Esophagus squamous epithelium (tissue), 4 donors: ENCODE data around the gene P2RY6.

Experiments used
- CTCF ChIP-seq, 6 experiments: fragments of 450-650 bp in 4 of 6; fragments of 200-600 bp in 2 of 6; sonication (generic) in 2 of 6; IDR thresholded peaks; one replicate each; pipeline ENCODE4 v1.5.1; 2016 to 2019; ENCODE audit warnings: antibody characterized with exemption in 6 of 6, mild to moderate bottlenecking in 4 of 6, moderate library complexity in 4 of 6
- POLR2A ChIP-seq, 4 donors: fragments of 450-650 bp; IDR thresholded peaks; one replicate each; pipeline ENCODE4 v1.6.1; 2017; ENCODE audit warnings: antibody characterized with exemption in 4 of 4, mild to moderate bottlenecking in 4 of 4, moderate library complexity in 3 of 4

GRCh38 chr11:73252577-73253191, 19.5 kb upstream of the P2RY6 start:
- TF ChIP-seq CTCF (IDR thresholded peaks at IDR 0.05) (peak in 1 of 6 experiments; percentile 23), POLR2A (IDR thresholded peaks at IDR 0.05) (no peak)
